Measurements from ENCODE around the gene MINDY4. TPM values are rescaled to one million over a fixed set of nuclear protein-coding genes. Genes with fewer than 3 reads are reported as not detected.

MINDY4 gene
- polyA plus RNA-seq, 3 donors from 2014 or later: 0.45 to 0.71 TPM; not detected in 1

- no peak for DNase-seq
- H3K27ac Mint-ChIP-seq: no peak overlapping the region
- peaks cover 0 to 7% (median 5%) of the 10 kb centered on the region in 3 donors for H3K27me3 Mint-ChIP-seq (ENCODE audit: low read depth in 3 of 3)
- no peaks in the 10 kb centered on the region for H3K36me3 Mint-ChIP-seq
- peaks cover 19 to 28% of the 10 kb centered on the region in 2 donors for H3K4me1 Mint-ChIP-seq
- H3K9me3 Mint-ChIP-seq: no peaks in the 10 kb centered on the region
- H3K4me3 Mint-ChIP-seq: no peak overlapping the region
Measured at GRCh38 chr7:30733691-30734090, 37.5 kb upstream of the MINDY4 start.

- Mint-ChIP-seq H3K4me1 (peaks cover 18 to 29% of the 10 kb centered on the region in 2 donors), H3K36me3 (no peaks in the 10 kb centered on the region), H3K27me3 (ENCODE audit: low read depth in 3 of 3) (peaks cover 0 to 7% (median 5%) of the 10 kb centered on the region in 3 donors), H3K4me3 (no peak overlapping the region), H3K9me3 (no peaks in the 10 kb centered on the region), H3K27ac (peak overlapping the region in 1 of 6 donors; percentile 20)
- no peak for DNase-seq
Measured at GRCh38 chr7:30734497-30734896, 36.7 kb upstream of the MINDY4 start.

- DNase-seq: no peak
- H3K4me1 Mint-ChIP-seq: peaks cover 20 to 29% of the 10 kb centered on the region in 2 donors
- H3K36me3 Mint-ChIP-seq: no peaks in the 10 kb centered on the region
- H3K9me3 Mint-ChIP-seq: no peaks in the 10 kb centered on the region
- H3K27ac Mint-ChIP-seq: no peak overlapping the region
- peaks cover 0 to 12% (median 2%) of the 10 kb centered on the region in 3 donors for H3K27me3 Mint-ChIP-seq (ENCODE audit: low read depth in 3 of 3)
- H3K4me3 Mint-ChIP-seq: no peak overlapping the region
Measured at GRCh38 chr7:30735631-30736030, 35.6 kb upstream of the MINDY4 start.

- Mint-ChIP-seq H3K4me3 (peak overlapping the region in 2 of 5 donors; percentile 9 to 10), H3K27ac (peak overlapping the region in 2 of 6 donors; percentile 16 to 69), H3K4me1 (peaks cover 20 to 29% of the 10 kb centered on the region in 2 donors), H3K9me3 (no peaks in the 10 kb centered on the region), H3K27me3 (ENCODE audit: low read depth in 3 of 3) (peaks cover 0 to 12% (median 2%) of the 10 kb centered on the region in 3 donors), H3K36me3 (no peaks in the 10 kb centered on the region)
- no peak for DNase-seq
Measured at GRCh38 chr7:30736291-30736690, 34.9 kb upstream of the MINDY4 start.

- H3K9me3 Mint-ChIP-seq: no peaks in the 10 kb centered on the region
- H3K36me3 Mint-ChIP-seq: no peaks in the 10 kb centered on the region
- peak overlapping the region in 3 of 5 donors; percentile 64 to 79 (median 70) for H3K4me3 Mint-ChIP-seq
- no peak for DNase-seq
- peak overlapping the region; percentile 62 to 90 (median 89) for H3K27ac Mint-ChIP-seq
- peaks cover 2 to 10% (median 4%) of the 10 kb centered on the region in 3 donors for H3K27me3 Mint-ChIP-seq (ENCODE audit: low read depth in 3 of 3)
- H3K4me1 Mint-ChIP-seq: peaks cover 23 to 29% of the 10 kb centered on the region in 2 donors
Measured at GRCh38 chr7:30738026-30738915, 32.9 kb upstream of the MINDY4 start.

- no peak overlapping the region for H3K27ac Mint-ChIP-seq
Measured at GRCh38 chr7:30739691-30740090, 31.5 kb upstream of the MINDY4 start.

GRCh38 chr7:30740417-30741181 is 30.6 kb upstream of the MINDY4 start:
- Mint-ChIP-seq H3K9me3 (no peaks in the 10 kb centered on the region), H3K27ac (peak overlapping the region in 1 of 6 donors; percentile 12), H3K4me1 (peaks cover 35 to 39% of the 10 kb centered on the region in 2 donors), H3K27me3 (ENCODE audit: low read depth in 3 of 3) (peaks cover 2 to 9% (median 3%) of the 10 kb centered on the region in 3 donors), H3K36me3 (no peaks in the 10 kb centered on the region), H3K4me3 (no peak overlapping the region)
- DNase-seq: peak; percentile 65 to 74 (median 71)

More at GRCh38 chr7:30739691-30740090, 31.5 kb upstream of the MINDY4 start:
- Mint-ChIP-seq H3K4me3 (no peak overlapping the region), H3K4me1 (peaks cover 35 to 39% of the 10 kb centered on the region in 2 donors), H3K9me3 (no peaks in the 10 kb centered on the region), H3K27me3 (ENCODE audit: low read depth in 3 of 3) (peaks cover 2 to 9% (median 4%) of the 10 kb centered on the region in 3 donors), H3K36me3 (no peaks in the 10 kb centered on the region)
- no peak for DNase-seq

- H3K36me3 Mint-ChIP-seq: no peaks in the 10 kb centered on the region
- H3K4me3 Mint-ChIP-seq: no peak overlapping the region
- peaks cover 35 to 36% of the 10 kb centered on the region in 2 donors for H3K4me1 Mint-ChIP-seq
- no peak for DNase-seq
- H3K27ac Mint-ChIP-seq: no peak overlapping the region
- H3K9me3 Mint-ChIP-seq: no peaks in the 10 kb centered on the region
- peaks cover 2 to 6% (median 3%) of the 10 kb centered on the region in 3 donors for H3K27me3 Mint-ChIP-seq (ENCODE audit: low read depth in 3 of 3)
Measured at GRCh38 chr7:30741289-30741688, 29.9 kb upstream of the MINDY4 start.

- peaks cover 17 to 21% of the 10 kb centered on the region in 2 donors for H3K4me1 Mint-ChIP-seq
- peaks cover 2 to 5% (median 3%) of the 10 kb centered on the region in 3 donors for H3K27me3 Mint-ChIP-seq (ENCODE audit: low read depth in 3 of 3)
- DNase-seq: no peak
- no peaks in the 10 kb centered on the region for H3K9me3 Mint-ChIP-seq
- no peaks in the 10 kb centered on the region for H3K36me3 Mint-ChIP-seq
- H3K27ac Mint-ChIP-seq: peak overlapping the region in 4 of 6 donors; percentile 22 to 84 (median 71)
- no peak overlapping the region for H3K4me3 Mint-ChIP-seq
Measured at GRCh38 chr7:30743371-30744074, 27.7 kb upstream of the MINDY4 start.

- Mint-ChIP-seq H3K4me1 (peaks cover 12 to 17% of the 10 kb centered on the region in 2 donors), H3K36me3 (no peaks in the 10 kb centered on the region), H3K4me3 (peak overlapping the region in 1 of 5 donors; percentile 45), H3K27ac (peak overlapping the region in 4 of 6 donors; percentile 22 to 84 (median 71)), H3K27me3 (ENCODE audit: low read depth in 3 of 3) (peaks cover 2 to 5% (median 3%) of the 10 kb centered on the region in 3 donors), H3K9me3 (no peaks in the 10 kb centered on the region)
- DNase-seq: peak in 1 of 3 donors; percentile 24
Measured at GRCh38 chr7:30744075-30744417, 27.2 kb upstream of the MINDY4 start.

- no peaks in the 10 kb centered on the region for H3K36me3 Mint-ChIP-seq
- H3K27me3 Mint-ChIP-seq (ENCODE audit: low read depth in 3 of 3): peaks cover 4 to 7% (median 5%) of the 10 kb centered on the region in 3 donors
- H3K27ac Mint-ChIP-seq: peak overlapping the region in 1 of 6 donors; percentile 60
- H3K4me3 Mint-ChIP-seq: no peak overlapping the region
- DNase-seq: no peak
- H3K9me3 Mint-ChIP-seq: no peaks in the 10 kb centered on the region
- H3K4me1 Mint-ChIP-seq: peaks cover 10 to 17% of the 10 kb centered on the region in 2 donors
Measured at GRCh38 chr7:30745261-30745941, 25.8 kb upstream of the MINDY4 start.

GRCh38 chr7:30750010-30750409 is 21.2 kb upstream of the MINDY4 start:
- no peaks in the 10 kb centered on the region for H3K4me1 Mint-ChIP-seq
- H3K4me3 Mint-ChIP-seq: no peak overlapping the region
- H3K27me3 Mint-ChIP-seq (ENCODE audit: low read depth in 3 of 3): peaks cover 2 to 6% (median 3%) of the 10 kb centered on the region in 3 donors
- no peaks in the 10 kb centered on the region for H3K36me3 Mint-ChIP-seq
- peak overlapping the region in 1 of 6 donors; percentile 52 for H3K27ac Mint-ChIP-seq
- H3K9me3 Mint-ChIP-seq: no peaks in the 10 kb centered on the region
- no peak for DNase-seq
